SK-N-MC (cell line): Measurements from ENCODE around the gene TM6SF1.
"Not testable (repeated sequence)": the region's sequence is repeated elsewhere in the genome, so short reads cannot be mapped to it uniquely, and the experiment has no call there.

Experiments
- DNase-seq: peaks from one replicate; pipeline ENCODE4 v3.0.0-alpha.2; 2011; ENCODE audit warnings: low read depth, low spot score
- H3K27ac ChIP-seq: fragments of 200-600 bp; sonication (generic); 2 replicates; pipeline ENCODE4 v1.5.1; 2016; ENCODE audit warnings: mixed run types
- H3K36me3 ChIP-seq: fragments of 200-600 bp; sonication (generic); 2 replicates; pipeline ENCODE4 v1.6.1; 2017; ENCODE audit warnings: antibody characterized with exemption, low read length, mixed read lengths; ENCODE audit not compliant: insufficient read depth
- H3K4me3 ChIP-seq: fragments of 200-600 bp; sonication (generic); 2 replicates; pipeline ENCODE4 v1.5.1; 2016
- H3K9ac ChIP-seq: fragments of 200-600 bp; sonication (generic); 2 replicates; pipeline ENCODE4 v1.8.0; 2017; ENCODE audit warnings: mixed run types, mixed read lengths; ENCODE audit not compliant: insufficient read length
- H3K9me3 ChIP-seq: fragments of 200-600 bp; sonication (generic); 2 replicates; pipeline ENCODE4 v1.6.1; 2017; ENCODE audit warnings: low read depth, mild to moderate bottlenecking, antibody characterized with exemption, low read length, moderate library complexity, mixed read lengths
- EZH2 ChIP-seq: fragments of 200-600 bp; sonication (generic); IDR thresholded peaks from one replicate; pipeline ENCODE4 v1.6.1; 2017; ENCODE audit warnings: antibody characterized with exemption
- FOXP2 ChIP-seq: optimal IDR thresholded peaks from 2 replicates; pipeline ENCODE3; 2011; ENCODE audit warnings: mild to moderate bottlenecking, moderate library complexity; ENCODE audit not compliant: insufficient read depth; ENCODE audit errors: extremely low read length, control extremely low read depth
- POLR2AphosphoS5 ChIP-seq: IDR thresholded peaks from 2 replicates; pipeline ENCODE4 v1.6.1; 2012; ENCODE audit warnings: mild to moderate bottlenecking, low read depth, low read length, borderline replicate concordance

TM6SF1 gene

DNA sequence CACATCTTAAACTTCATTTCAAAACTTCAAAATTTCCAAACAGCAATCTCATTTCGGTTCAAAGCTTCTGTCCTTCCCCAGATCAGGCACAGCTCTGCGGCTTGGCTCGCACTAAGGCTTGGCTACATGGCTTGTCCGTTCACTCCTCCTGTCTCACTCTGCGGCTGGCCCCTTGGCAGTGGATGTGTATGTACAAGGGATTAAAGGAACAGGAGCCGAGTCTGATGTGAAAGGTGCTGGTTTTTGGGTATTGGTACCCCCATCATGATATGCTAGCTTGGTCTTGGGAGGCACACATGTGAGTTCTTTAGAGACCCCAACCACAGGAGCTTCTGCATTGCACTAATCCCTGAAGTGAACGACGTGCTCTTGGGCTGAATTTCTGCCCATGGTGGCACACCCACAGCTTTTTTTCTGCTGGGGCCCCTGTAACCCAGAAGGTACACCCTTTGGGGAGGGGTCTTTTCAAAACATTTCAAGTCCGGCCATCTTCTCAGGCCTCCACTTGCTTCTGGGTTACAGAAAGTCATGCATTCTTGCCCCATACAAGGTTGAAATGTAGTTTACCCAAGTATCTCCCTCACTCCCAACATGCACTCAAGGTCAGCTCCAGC is 12.6 kb downstream of the TM6SF1 start:
- peaks cover 14% of the 10 kb centered on the region; the same call in 1 of the 2 replicates for H3K36me3 ChIP-seq

GRCh38 chr15:83123529-83123928 is 16.1 kb downstream of the TM6SF1 start:
- no peak for DNase-seq
- H3K36me3 ChIP-seq = peaks cover 7% of the 10 kb centered on the region; the same call in 1 of the 2 replicates
- no peak overlapping the region for H3K27ac ChIP-seq
- H3K4me3 ChIP-seq = no peak overlapping the region
- TF ChIP-seq POLR2AphosphoS5 (no peak), FOXP2 (no peak), EZH2 (no peak)
- H3K9me3 ChIP-seq = no peaks in the 10 kb centered on the region
- H3K9ac ChIP-seq = no peak overlapping the region

More for the DNA sequence above, 12.6 kb downstream of the TM6SF1 start:
- H3K9ac ChIP-seq = no peak overlapping the region
- no peak for TF ChIP-seq POLR2AphosphoS5
- TF ChIP-seq EZH2 = no peak
- no peak for TF ChIP-seq FOXP2
- H3K9me3 ChIP-seq = no peaks in the 10 kb centered on the region
- DNase-seq = no peak
- no peak overlapping the region for H3K27ac ChIP-seq
- no peak overlapping the region for H3K4me3 ChIP-seq

DNA sequence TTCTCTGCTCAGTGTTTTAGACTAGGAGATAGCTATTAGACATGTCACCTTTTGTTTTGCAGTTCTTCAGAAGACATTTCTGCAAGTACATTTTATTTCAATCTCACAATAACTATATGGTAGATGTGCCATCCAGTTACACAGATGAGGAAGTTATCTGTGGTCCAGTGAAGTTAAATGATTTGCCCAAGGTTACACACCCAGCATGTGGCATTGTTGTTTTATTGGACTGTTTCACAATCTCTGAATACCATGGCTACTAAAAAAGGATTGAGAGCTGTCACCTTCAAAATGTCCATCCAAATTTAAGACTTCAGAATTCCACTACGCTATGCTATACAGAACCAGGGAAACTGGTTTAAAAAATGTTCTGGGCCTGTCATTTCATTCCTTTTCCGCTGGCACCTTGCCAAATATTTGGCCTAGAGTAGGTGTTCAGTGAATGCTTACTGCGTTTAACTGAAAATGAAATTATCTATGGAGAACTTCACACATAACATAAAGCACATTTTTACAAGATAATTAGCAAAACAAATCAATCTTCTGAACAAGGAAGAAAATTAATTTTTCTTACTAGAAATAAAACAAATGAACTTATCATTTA is 20.2 kb downstream of the TM6SF1 start:
- Histone ChIP-seq H3K9me3 (no peaks in the 10 kb centered on the region), H3K9ac (no peak overlapping the region), H3K27ac (no peak overlapping the region), H3K4me3 (no peak overlapping the region), H3K36me3 (peaks cover 27% of the 10 kb centered on the region; the same call in 1 of the 2 replicates)
- no peak for DNase-seq
- TF ChIP-seq FOXP2 (no peak), POLR2AphosphoS5 (no peak), EZH2 (no peak)

- DNase-seq = no peak
- Histone ChIP-seq H3K36me3 (peaks cover 21% of the 10 kb centered on the region; the same call in 1 of the 2 replicates), H3K4me3 (no peak overlapping the region), H3K27ac (no peak overlapping the region), H3K9me3 (no peaks in the 10 kb centered on the region), H3K9ac (no peak overlapping the region)
- TF ChIP-seq EZH2 = no peak
- no peak for TF ChIP-seq POLR2AphosphoS5
- TF ChIP-seq FOXP2 = no peak
Measured at GRCh38 chr15:83129791-83130190, 22.3 kb downstream of the TM6SF1 start.

DNA sequence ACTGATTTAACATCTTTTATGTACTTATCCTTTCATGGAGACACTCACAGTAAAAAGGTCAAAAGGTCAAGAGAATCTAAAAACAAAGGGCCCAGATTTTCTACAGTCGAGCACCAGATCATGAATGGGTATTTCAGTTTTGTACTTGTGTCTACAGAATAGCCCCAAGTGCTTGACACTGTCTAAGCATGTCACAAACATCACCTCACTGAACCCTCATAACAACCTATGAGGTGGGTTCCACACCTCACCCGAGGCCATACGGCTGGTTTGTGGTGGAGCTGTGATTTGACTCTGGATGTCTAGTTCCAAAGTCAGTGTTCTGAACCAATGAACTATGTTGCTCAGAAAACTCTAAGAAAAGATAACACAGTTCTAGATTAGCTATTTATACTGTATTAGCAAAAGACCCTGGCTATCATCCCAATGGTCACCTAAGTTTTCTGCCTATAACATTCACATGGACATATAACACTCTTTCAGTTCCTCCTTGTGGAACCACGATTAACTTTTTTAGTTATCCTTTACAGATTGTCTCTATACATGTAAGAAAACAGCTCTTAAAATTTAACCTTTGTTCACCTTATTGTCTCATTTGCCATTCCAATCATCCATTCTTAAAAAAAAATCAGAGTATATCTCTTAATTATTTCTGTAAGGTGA is 25.5 kb downstream of the TM6SF1 start:
- no peak for TF ChIP-seq EZH2
- TF ChIP-seq POLR2AphosphoS5 = no peak
- H3K27ac ChIP-seq = no peak overlapping the region
- H3K36me3 ChIP-seq = peaks cover 35% of the 10 kb centered on the region
- no peak overlapping the region for H3K4me3 ChIP-seq
- no peak for DNase-seq
- H3K9me3 ChIP-seq = no peaks in the 10 kb centered on the region
- no peak overlapping the region for H3K9ac ChIP-seq

GRCh38 chr15:83142151-83142550 is 34.7 kb downstream of the TM6SF1 start:
- H3K9ac ChIP-seq, DNase-seq, H3K9me3 ChIP-seq, H3K4me3 ChIP-seq, H3K27ac ChIP-seq: not testable (repeated sequence)
- H3K36me3 ChIP-seq = peaks cover 16% of the 10 kb centered on the region

- peaks cover 14% of the 10 kb centered on the region; the same call in 1 of the 2 replicates for H3K36me3 ChIP-seq
- DNase-seq = no peak
- H3K9ac ChIP-seq = no peak overlapping the region
Measured at GRCh38 chr15:83144771-83145170, 37.3 kb downstream of the TM6SF1 start.

DNA sequence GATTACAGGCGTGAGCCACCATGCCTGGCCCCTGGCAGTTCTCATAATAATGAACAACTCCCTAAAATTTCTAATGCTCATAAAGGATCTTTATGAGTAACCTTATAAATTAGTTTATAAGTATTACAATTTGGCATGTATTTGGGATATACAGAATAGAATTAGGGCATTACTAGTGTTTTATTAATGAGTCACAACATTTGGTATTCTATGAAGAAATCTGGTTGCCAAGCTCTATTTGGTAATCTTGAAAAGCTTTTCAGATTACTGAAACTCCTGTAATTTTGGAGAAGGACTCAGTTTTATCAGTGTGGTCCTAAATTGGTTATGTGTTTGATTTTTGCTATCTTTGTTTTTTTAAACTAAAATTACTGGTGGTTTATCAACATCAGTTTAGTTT is 45.8 kb downstream of the TM6SF1 start:
- Histone ChIP-seq H3K9ac (no peak overlapping the region), H3K27ac (no peak overlapping the region), H3K9me3 (no peaks in the 10 kb centered on the region), H3K36me3 (peaks cover 44% of the 10 kb centered on the region), H3K4me3 (no peak overlapping the region)
- DNase-seq = no peak
- TF ChIP-seq FOXP2 (no peak), POLR2AphosphoS5 (no peak), EZH2 (no peak)

More at GRCh38 chr15:83144771-83145170, 37.3 kb downstream of the TM6SF1 start:
- TF ChIP-seq FOXP2 (no peak), POLR2AphosphoS5 (no peak), EZH2 (no peak)
- Histone ChIP-seq H3K27ac (no peak overlapping the region), H3K9me3 (no peaks in the 10 kb centered on the region), H3K4me3 (no peak overlapping the region)
